H9 (cell line): Measurements from ENCODE around the gene FBXO24. TPM values are rescaled to one million over a fixed set of nuclear protein-coding genes. Genes with fewer than 3 reads are reported as not detected.

Source experiments
- DNase-seq: peaks from one replicate; pipeline ENCODE4 v3.0.0-alpha.2; 2017
- H2AFZ ChIP-seq: one replicate; pipeline ENCODE4 v1.6.1; 2013; ENCODE audit warnings: mild to moderate bottlenecking, low read length, control low read depth, moderate library complexity
- H2AK5ac ChIP-seq: 2 replicates; pipeline ENCODE4 v1.6.1; 2013; ENCODE audit warnings: low read length, control low read depth, mixed read lengths; ENCODE audit not compliant: insufficient read length
- H2BK120ac ChIP-seq: one replicate; pipeline ENCODE4 v1.6.1; 2013; ENCODE audit warnings: low read depth, mild to moderate bottlenecking, low read length, control low read depth, inconsistent platforms; ENCODE audit not compliant: poor library complexity, severe bottlenecking
- H2BK12ac ChIP-seq: 2 replicates; pipeline ENCODE4 v1.6.1; 2013; ENCODE audit warnings: low read length, control low read depth, mixed read lengths, low read depth; ENCODE audit not compliant: insufficient read length
- H2BK15ac ChIP-seq: 2 replicates; pipeline ENCODE4 v1.6.1; 2013; ENCODE audit warnings: low read depth, low read length, control low read depth
- H2BK20ac ChIP-seq: one replicate; pipeline ENCODE4 v1.6.1; 2013; ENCODE audit warnings: low read depth, mild to moderate bottlenecking, low read length, control low read depth, inconsistent platforms; ENCODE audit not compliant: poor library complexity, severe bottlenecking
- H2BK5ac ChIP-seq: 2 replicates; pipeline ENCODE4 v1.6.1; 2013; ENCODE audit warnings: low read length, control low read depth, mixed read lengths; ENCODE audit not compliant: insufficient read length
- H3K14ac ChIP-seq: 2 replicates; pipeline ENCODE4 v1.6.1; 2013; ENCODE audit warnings: low read length, control low read depth; ENCODE audit not compliant: insufficient read depth
- H3K18ac ChIP-seq: 2 replicates; pipeline ENCODE4 v1.6.1; 2013; ENCODE audit warnings: low read depth, mild to moderate bottlenecking, mixed read lengths, low read length, control low read depth; ENCODE audit not compliant: insufficient read length
- H3K23ac ChIP-seq: 2 replicates; pipeline ENCODE4 v1.6.1; 2013; ENCODE audit warnings: low read length, control low read depth, mixed read lengths, low read depth; ENCODE audit not compliant: insufficient read length
- H3K23me2 ChIP-seq: 2 replicates; pipeline ENCODE4 v1.6.1; 2013; ENCODE audit warnings: low read depth, mild to moderate bottlenecking, mixed read lengths, low read length, control low read depth; ENCODE audit not compliant: insufficient read length, poor library complexity, severe bottlenecking
- H3K27ac ChIP-seq: 2 replicates; pipeline ENCODE4 v1.5.1; 2013; ENCODE audit warnings: low read length, control low read depth, mixed read lengths, low read depth; ENCODE audit not compliant: insufficient read length
- H3K27me3 ChIP-seq: 2 replicates; pipeline ENCODE4 v1.6.1; 2013; ENCODE audit warnings: low read length, control low read depth, inconsistent platforms; ENCODE audit not compliant: insufficient read depth
- H3K4ac ChIP-seq: 2 replicates; pipeline ENCODE4 v1.6.1; 2013; ENCODE audit warnings: low read depth, mild to moderate bottlenecking, control low read depth, inconsistent platforms, low read length, moderate library complexity
- H3K4me1 ChIP-seq: 2 replicates; pipeline ENCODE4 v1.6.1; 2013; ENCODE audit warnings: low read length, control low read depth, inconsistent platforms; ENCODE audit not compliant: insufficient read depth
- H3K4me2 ChIP-seq: 2 replicates; pipeline ENCODE4 v1.6.1; 2013; ENCODE audit warnings: low read length, control low read depth, mixed read lengths; ENCODE audit not compliant: insufficient read length, insufficient read depth
- H3K56ac ChIP-seq: 2 replicates; pipeline ENCODE4 v1.6.1; 2013; ENCODE audit warnings: low read depth, mild to moderate bottlenecking, mixed read lengths, low read length, control low read depth; ENCODE audit not compliant: insufficient read length
- H3K79me1 ChIP-seq: 2 replicates; pipeline ENCODE4 v1.6.1; 2013; ENCODE audit warnings: low read depth, mild to moderate bottlenecking, moderate library complexity, low read length, control low read depth, inconsistent platforms; ENCODE audit not compliant: insufficient read depth, poor library complexity, severe bottlenecking
- H3K79me2 ChIP-seq: 2 replicates; pipeline ENCODE4 v1.6.1; 2013; ENCODE audit warnings: low read length, control low read depth, inconsistent platforms; ENCODE audit not compliant: insufficient read depth
- H3K9ac ChIP-seq: 2 replicates; pipeline ENCODE4 v1.6.1; 2013; ENCODE audit warnings: low read length, control low read depth, mixed read lengths; ENCODE audit not compliant: insufficient read length; ENCODE audit errors: extremely low read depth
- H3K9me3 ChIP-seq: one replicate; pipeline ENCODE4 v1.6.1; 2013; ENCODE audit warnings: low read depth, low read length, inconsistent platforms; ENCODE audit not compliant: control insufficient read depth
- H3T11ph ChIP-seq: one replicate; pipeline ENCODE4 v1.6.1; 2013; ENCODE audit warnings: mild to moderate bottlenecking, low read length, control low read depth, inconsistent platforms
- H4K20me1 ChIP-seq: one replicate; pipeline ENCODE4 v1.6.1; 2013; ENCODE audit not compliant: control insufficient read depth, insufficient read length, insufficient read depth
- H4K5ac ChIP-seq: 2 replicates; pipeline ENCODE4 v1.6.1; 2013; ENCODE audit warnings: low read depth, mild to moderate bottlenecking, mixed read lengths, low read length, control low read depth; ENCODE audit not compliant: insufficient read length
- H4K8ac ChIP-seq: replicated peaks from 2 replicates; pipeline ENCODE4 v1.6.1; 2013; ENCODE audit warnings: low read length, control low read depth, mixed read lengths, low read depth; ENCODE audit not compliant: insufficient read length
- H4K91ac ChIP-seq: 2 replicates; pipeline ENCODE4 v1.6.1; 2013; ENCODE audit warnings: low read depth, mild to moderate bottlenecking, moderate library complexity, mixed read lengths, low read length, control low read depth; ENCODE audit not compliant: insufficient read length
- H3K27ac Mint-ChIP-seq, 3 experiments: 2 replicates in 2 of 3; 3 replicates in 1 of 3; pipeline ENCODE4 v1.8.0; 2020 to 2021; ENCODE audit warnings: mixed read lengths in 3 of 3, mild to moderate bottlenecking in 1 of 3, moderate library complexity in 1 of 3
- H3K27me3 Mint-ChIP-seq: 2 replicates; pipeline ENCODE4 v1.8.0; 2021; ENCODE audit warnings: low read depth, mild to moderate bottlenecking, moderate library complexity, mixed read lengths
- H3K36me3 Mint-ChIP-seq, 3 experiments: 2 replicates in 2 of 3; 3 replicates in 1 of 3; pipeline ENCODE4 v1.8.0; 2020 to 2021; ENCODE audit warnings: low read depth in 3 of 3, mixed read lengths in 3 of 3; ENCODE audit not compliant: insufficient read depth in 1 of 3
- H3K4me1 Mint-ChIP-seq, 2 experiments: 2 replicates each; pipeline ENCODE4 v1.8.0; 2020; ENCODE audit warnings: mixed read lengths in 2 of 2
- H3K4me3 Mint-ChIP-seq, 2 experiments: 2 replicates in 1 of 2; 3 replicates in 1 of 2; pipeline ENCODE4 v1.8.0; 2020 to 2021; ENCODE audit warnings: mild to moderate bottlenecking in 2 of 2, mixed read lengths in 2 of 2, moderate library complexity in 1 of 2
- H3K9me3 Mint-ChIP-seq, 2 experiments: 2 replicates in 1 of 2; 3 replicates in 1 of 2; pipeline ENCODE4 v1.8.0; 2020; ENCODE audit warnings: mild to moderate bottlenecking in 2 of 2, mixed read lengths in 2 of 2, moderate library complexity in 1 of 2
- CTCF ChIP-seq: fragments of 200-600 bp; sonication (generic); conservative IDR thresholded peaks from 3 replicates; pipeline ENCODE4 v1.8.0; 2021; ENCODE audit warnings: antibody characterized with exemption, mild to moderate bottlenecking
- WGBS: extraction: QIAGEN DNeasy Blood & Tissue Kit; methylation state at CpG from one replicate; pipeline ENCODE4 v1.1.7; 2013; ENCODE audit warnings: missing lambda C conversion rate, low lambda C conversion rate, mixed read lengths; ENCODE audit not compliant: insufficient read length; ENCODE audit errors: extremely low coverage; 5-methylcytosine and 5-hydroxymethylcytosine counted together
- total RNA-seq: library from RNA; stranded (reverse); gene quantifications from 2 replicates; pipeline ENCODE4 v1.2.1, GENCODE V29; 2021

The FBXO24 gene
- total RNA-seq, 1 experiment from 2014 or later: 0.85 TPM

- peak overlapping the region in 1 of 2 experiments; percentile 7; a peak in 1 of 5 replicates for H3K4me3 Mint-ChIP-seq
- H3K4me1 Mint-ChIP-seq: peaks cover 34 to 43% of the 10 kb centered on the region in 2 experiments
- Histone ChIP-seq H3K79me2 (no peaks in the 10 kb centered on the region), H3K23me2 (peaks cover 9% of the 10 kb centered on the region), H4K20me1 (no peaks in the 10 kb centered on the region), H2BK5ac (no peak overlapping the region), H2BK12ac (no peak overlapping the region), H3K18ac (no peak overlapping the region), H2BK20ac (no peak overlapping the region), H3K79me1 (no peaks in the 10 kb centered on the region), H3K27ac (no peak overlapping the region), H3K9me3 (no peaks in the 10 kb centered on the region), H3K23ac (no peak overlapping the region), H3K56ac (no peak overlapping the region), H3K27me3 (no peaks in the 10 kb centered on the region), H3K4me2 (no peak overlapping the region), H2AK5ac (no peak overlapping the region), H2BK120ac (no peak overlapping the region), H2AFZ (no peak overlapping the region), H4K91ac (no peak overlapping the region), H4K8ac (no peak overlapping the region), H3K4ac (no peak overlapping the region), H2BK15ac (no peak overlapping the region), H4K5ac (no peak overlapping the region), H3K4me1 (peaks cover 9% of the 10 kb centered on the region; the same call in 1 of the 2 replicates), H3T11ph (no peak overlapping the region), H3K9ac (no peak overlapping the region), H3K14ac (no peak overlapping the region)
- H3K27ac Mint-ChIP-seq: no peak overlapping the region
- H3K27me3 Mint-ChIP-seq: peaks cover 5% of the 10 kb centered on the region
- H3K36me3 Mint-ChIP-seq: peaks cover 2 to 4% (median 2%) of the 10 kb centered on the region in 3 experiments; a peak in 3 of 7 replicates
- DNase-seq: peak; percentile 20
- TF ChIP-seq CTCF: no peak
- H3K9me3 Mint-ChIP-seq: peaks cover 0 to 2% of the 10 kb centered on the region in 2 experiments; a peak in 1 of 5 replicates
- WGBS: no CpG with 5 or more reads among the region's 3 CpGs
Measured at GRCh38 chr7:100567751-100568175, 18.4 kb upstream of the FBXO24 start.
